IPS DF 6.9 (cell line): ENCODE data around the gene C2CD2.

Experiments
- DNase-seq: peaks from one replicate; pipeline ENCODE4 v3.0.0-alpha.2; 2013; ENCODE audit warnings: low read depth, low spot score
- H3K27ac ChIP-seq: one replicate; pipeline ENCODE4 v1.5.1; 2013; ENCODE audit warnings: low read length, control low read depth
- H3K27me3 ChIP-seq: 2 replicates; pipeline ENCODE4 v1.6.1; 2013; ENCODE audit warnings: mild to moderate bottlenecking, low read length; ENCODE audit not compliant: control insufficient read depth, insufficient read depth
- H3K36me3 ChIP-seq: 2 replicates; pipeline ENCODE4 v1.6.1; 2013; ENCODE audit warnings: low read length; ENCODE audit not compliant: control insufficient read depth, insufficient read depth
- H3K4me1 ChIP-seq: 2 replicates; pipeline ENCODE4 v1.6.1; 2013; ENCODE audit warnings: low read length; ENCODE audit not compliant: control insufficient read depth, insufficient read depth
- H3K4me3 ChIP-seq: 2 replicates; pipeline ENCODE4 v1.5.1; 2013; ENCODE audit warnings: mild to moderate bottlenecking, low read length
- H3K9me3 ChIP-seq: 2 replicates; pipeline ENCODE4 v1.6.1; 2013; ENCODE audit warnings: low read length, inconsistent platforms; ENCODE audit not compliant: control insufficient read depth, insufficient read depth
- WGBS: extraction: QIAGEN DNeasy Blood & Tissue Kit; methylation state at CpG from one replicate; pipeline ENCODE4 v1.1.7; 2013; ENCODE audit warnings: mixed read lengths, missing lambda C conversion rate; ENCODE audit not compliant: insufficient read length, insufficient coverage; 5-methylcytosine and 5-hydroxymethylcytosine counted together

C2CD2 gene

DNA sequence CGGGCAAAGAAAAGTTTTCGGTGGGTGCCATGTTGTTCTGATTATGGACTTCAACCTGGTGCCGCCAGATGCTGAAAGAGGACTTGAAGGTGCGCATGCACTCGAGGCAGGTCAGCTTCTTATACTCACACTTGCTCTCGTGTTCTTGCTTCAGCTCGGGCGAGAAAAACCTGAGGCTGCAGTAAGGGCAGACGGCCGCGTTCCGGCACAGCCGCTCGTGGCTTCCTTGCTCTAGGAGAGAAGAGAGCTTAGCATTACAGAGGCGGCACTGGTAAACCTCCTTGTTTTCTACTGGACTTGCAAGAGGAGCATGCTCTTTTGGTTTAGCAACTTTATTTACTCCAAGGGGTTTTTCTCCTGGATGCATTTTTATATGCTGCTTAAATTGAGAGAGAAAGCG lies 37.8 kb upstream of the C2CD2 start:
- DNase-seq, result no peak
- no peaks in the 10 kb centered on the region for H3K4me1 ChIP-seq
- H3K27ac ChIP-seq, result no peak overlapping the region
- no peaks in the 10 kb centered on the region for H3K27me3 ChIP-seq
- H3K9me3 ChIP-seq, result no peaks in the 10 kb centered on the region
- H3K36me3 ChIP-seq, result peaks cover 2% of the 10 kb centered on the region; the same call in 1 of the 2 replicates
- WGBS, result no CpG with 5 or more reads among the region's 16 CpGs
- no peak overlapping the region for H3K4me3 ChIP-seq

DNA sequence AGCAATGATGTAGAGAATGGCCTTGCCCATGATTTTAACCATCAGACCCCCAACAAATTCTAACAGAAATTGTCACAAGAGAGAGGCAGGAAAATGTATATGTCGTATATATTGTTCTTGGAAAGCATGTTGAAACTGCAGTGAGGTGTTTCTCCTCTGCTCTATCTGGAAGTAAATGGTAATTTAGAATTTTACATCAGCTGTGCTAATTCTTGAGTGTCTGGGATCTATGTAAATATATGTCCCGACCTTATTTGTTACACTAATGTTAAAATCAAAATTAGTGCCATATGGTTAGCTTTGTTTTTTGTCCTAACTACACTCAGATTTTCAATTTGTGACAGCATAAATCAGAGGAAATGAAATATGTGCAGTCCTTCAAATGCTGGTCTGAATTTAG lies 35.9 kb upstream of the C2CD2 start:
- WGBS, result no CpG with 5 or more reads among the region's 2 CpGs

DNA sequence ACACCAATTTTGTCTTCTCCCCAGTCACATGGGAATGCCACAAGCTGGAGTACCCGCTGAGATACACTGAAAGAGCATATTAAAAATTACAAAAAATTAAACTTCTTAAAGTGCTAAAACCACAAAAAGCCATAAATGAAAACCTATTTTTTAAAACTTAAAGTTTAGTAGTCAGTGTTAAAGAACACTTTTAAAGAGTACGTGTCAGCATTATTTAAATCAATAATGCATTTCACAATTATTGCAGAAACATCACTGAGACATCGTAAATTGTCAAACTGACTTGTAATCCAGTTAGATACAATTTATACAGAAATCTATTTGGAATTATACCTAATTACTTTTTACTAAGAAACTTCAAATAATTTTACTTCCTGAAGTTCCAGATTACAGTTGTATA lies 33.5 kb upstream of the C2CD2 start:
- Histone ChIP-seq H3K27ac (no peak overlapping the region), H3K4me1 (no peaks in the 10 kb centered on the region), H3K27me3 (no peaks in the 10 kb centered on the region), H3K9me3 (no peaks in the 10 kb centered on the region), H3K36me3 (0 out of 2 replicates have a peak, but pooled peaks cover 2% of the 10 kb centered on the region), H3K4me3 (no peak overlapping the region)
- DNase-seq, result no peak
- no CpG with 5 or more reads among the region's 3 CpGs for WGBS

More for the DNA sequence above, 35.9 kb upstream of the C2CD2 start:
- Histone ChIP-seq H3K4me3 (no peak overlapping the region), H3K9me3 (no peaks in the 10 kb centered on the region), H3K27me3 (no peaks in the 10 kb centered on the region), H3K27ac (no peak overlapping the region), H3K36me3 (peaks cover 2% of the 10 kb centered on the region; the same call in 1 of the 2 replicates), H3K4me1 (no peaks in the 10 kb centered on the region)
- no peak for DNase-seq

- H3K36me3 ChIP-seq, result no peaks in the 10 kb centered on the region
- H3K4me3 ChIP-seq, result no peak overlapping the region
- no peak overlapping the region for H3K27ac ChIP-seq
- no peak for DNase-seq
- no peaks in the 10 kb centered on the region for H3K4me1 ChIP-seq
- H3K27me3 ChIP-seq, result no peaks in the 10 kb centered on the region
- WGBS, result no CpG with 5 or more reads among the region's 6 CpGs
- no peaks in the 10 kb centered on the region for H3K9me3 ChIP-seq
These were observed 32.0 kb upstream of the C2CD2 start for GRCh38 chr21:41985662-41986416.

DNA sequence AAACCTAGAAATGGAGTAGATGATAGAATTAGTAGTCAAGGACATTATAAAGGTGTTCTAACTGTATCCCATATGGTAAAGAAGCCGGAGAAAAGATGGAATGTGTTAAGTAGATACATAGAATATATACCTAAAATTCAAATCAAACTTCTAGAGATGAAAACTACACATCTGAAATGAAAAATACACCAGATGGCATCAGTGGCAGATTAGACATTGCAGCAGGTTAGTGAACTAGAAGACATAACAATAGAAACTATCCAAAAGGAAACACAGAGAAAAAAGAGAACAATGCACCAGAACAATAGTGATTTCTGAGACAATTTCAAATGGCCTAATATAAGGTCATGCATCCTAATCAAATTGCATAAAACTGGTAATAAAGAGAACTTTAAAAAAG lies 29.4 kb upstream of the C2CD2 start:
- H3K4me3 ChIP-seq, result no peak overlapping the region
- no peak overlapping the region for H3K27ac ChIP-seq
- no peaks in the 10 kb centered on the region for H3K9me3 ChIP-seq
- no peaks in the 10 kb centered on the region for H3K36me3 ChIP-seq
- no peaks in the 10 kb centered on the region for H3K27me3 ChIP-seq
- WGBS, result no CpG with 5 or more reads among the region's 1 CpG
- no peaks in the 10 kb centered on the region for H3K4me1 ChIP-seq
- no peak for DNase-seq

- H3K4me3 ChIP-seq, result no peak overlapping the region
- no peaks in the 10 kb centered on the region for H3K9me3 ChIP-seq
These were observed 26.7 kb upstream of the C2CD2 start for GRCh38 chr21:41980561-41980960.

DNA sequence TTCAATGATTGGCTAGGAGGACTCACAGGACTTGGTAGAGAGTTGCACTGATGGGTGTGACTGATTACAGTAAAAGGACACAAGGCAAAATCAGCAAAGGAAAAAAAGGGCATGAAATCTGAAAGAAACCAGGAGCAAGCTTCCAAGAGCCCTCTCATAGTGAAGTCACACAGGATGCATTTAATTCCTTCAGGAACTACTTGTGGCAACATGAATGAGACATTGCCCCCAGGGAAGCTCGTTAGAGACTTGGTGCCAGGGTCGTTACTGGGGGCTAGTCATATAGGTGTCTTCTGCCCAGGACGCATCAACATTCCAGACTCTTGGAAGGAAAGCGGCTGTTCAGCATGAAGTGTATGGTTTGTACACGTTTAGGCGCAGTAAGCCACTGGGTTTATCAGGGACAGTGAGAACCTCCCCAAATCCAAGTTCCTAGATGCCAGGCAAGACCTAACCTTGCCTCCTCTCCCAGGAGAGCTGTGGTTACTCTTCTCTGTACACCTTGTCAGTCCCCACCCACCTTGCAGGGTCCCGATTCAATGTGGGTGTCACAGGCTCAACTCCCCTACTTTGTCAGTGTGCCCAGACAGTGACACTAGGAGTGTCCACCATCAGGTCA lies 26.0 kb upstream of the C2CD2 start:
- no peak for DNase-seq
- no peaks in the 10 kb centered on the region for H3K36me3 ChIP-seq
- no CpG with 5 or more reads among the region's 7 CpGs for WGBS

More at GRCh38 chr21:41980561-41980960, 26.7 kb upstream of the C2CD2 start:
- Histone ChIP-seq H3K36me3 (no peaks in the 10 kb centered on the region), H3K4me1 (no peaks in the 10 kb centered on the region), H3K27me3 (no peaks in the 10 kb centered on the region), H3K27ac (no peak overlapping the region)
- no peak for DNase-seq

GRCh38 chr21:41979335-41979734 lies 25.5 kb upstream of the C2CD2 start:
- no CpG with 5 or more reads among the region's 4 CpGs for WGBS
- Histone ChIP-seq H3K27me3 (no peaks in the 10 kb centered on the region), H3K9me3 (no peaks in the 10 kb centered on the region), H3K4me1 (no peaks in the 10 kb centered on the region), H3K27ac (no peak overlapping the region), H3K4me3 (no peak overlapping the region), H3K36me3 (no peaks in the 10 kb centered on the region)
- no peak for DNase-seq

More for the DNA sequence above, 26.0 kb upstream of the C2CD2 start:
- no peaks in the 10 kb centered on the region for H3K4me1 ChIP-seq
- no peaks in the 10 kb centered on the region for H3K27me3 ChIP-seq
- no peak overlapping the region for H3K27ac ChIP-seq
- H3K4me3 ChIP-seq, result no peak overlapping the region
- H3K9me3 ChIP-seq, result no peaks in the 10 kb centered on the region

- Histone ChIP-seq H3K4me3 (no peak overlapping the region), H3K36me3 (no peaks in the 10 kb centered on the region), H3K4me1 (peaks cover 4% of the 10 kb centered on the region; the same call in 1 of the 2 replicates), H3K9me3 (no peaks in the 10 kb centered on the region), H3K27ac (no peak overlapping the region), H3K27me3 (no peaks in the 10 kb centered on the region)
- no peak for DNase-seq
- no CpG with 5 or more reads among the region's 17 CpGs for WGBS
These were observed 23.5 kb upstream of the C2CD2 start for GRCh38 chr21:41977034-41977950.

DNA sequence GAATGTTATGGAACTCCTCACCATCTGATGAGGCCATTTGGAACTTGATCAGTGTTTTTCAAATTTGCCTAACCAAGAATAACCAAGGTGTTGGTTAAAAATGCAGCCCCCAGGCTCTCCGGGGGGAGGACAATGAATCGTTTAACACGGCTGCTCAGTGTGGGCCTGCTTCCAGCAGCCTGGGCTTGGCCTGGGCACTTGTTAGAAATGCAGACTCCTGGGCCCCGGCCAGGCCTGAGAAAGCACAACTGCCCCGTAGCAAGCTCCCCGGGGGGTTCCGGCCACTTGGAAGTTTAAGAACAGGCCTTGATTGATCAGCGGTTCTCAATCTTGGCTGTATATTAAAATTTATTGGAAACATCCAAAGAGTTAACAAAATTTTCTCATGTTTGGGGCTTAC lies 22.8 kb upstream of the C2CD2 start:
- H3K27me3 ChIP-seq, result no peaks in the 10 kb centered on the region
- no peaks in the 10 kb centered on the region for H3K9me3 ChIP-seq
- no CpG with 5 or more reads among the region's 8 CpGs for WGBS
- no peak for DNase-seq
- H3K36me3 ChIP-seq, result no peaks in the 10 kb centered on the region
- H3K27ac ChIP-seq, result no peak overlapping the region
- H3K4me3 ChIP-seq, result no peak overlapping the region
- peaks cover 4% of the 10 kb centered on the region; the same call in 1 of the 2 replicates for H3K4me1 ChIP-seq
